LNCAP (cell line): ENCODE measurements around the gene IGFBP7.

Source experiments
- TF ChIP-seq, protein P1 (sequence below): fragments of 450-650 bp; IDR thresholded peaks from 2 replicates; pipeline ENCODE4 v1.5.1; 2017; ENCODE audit warnings: mild to moderate bottlenecking

The IGFBP7 gene

DNA sequence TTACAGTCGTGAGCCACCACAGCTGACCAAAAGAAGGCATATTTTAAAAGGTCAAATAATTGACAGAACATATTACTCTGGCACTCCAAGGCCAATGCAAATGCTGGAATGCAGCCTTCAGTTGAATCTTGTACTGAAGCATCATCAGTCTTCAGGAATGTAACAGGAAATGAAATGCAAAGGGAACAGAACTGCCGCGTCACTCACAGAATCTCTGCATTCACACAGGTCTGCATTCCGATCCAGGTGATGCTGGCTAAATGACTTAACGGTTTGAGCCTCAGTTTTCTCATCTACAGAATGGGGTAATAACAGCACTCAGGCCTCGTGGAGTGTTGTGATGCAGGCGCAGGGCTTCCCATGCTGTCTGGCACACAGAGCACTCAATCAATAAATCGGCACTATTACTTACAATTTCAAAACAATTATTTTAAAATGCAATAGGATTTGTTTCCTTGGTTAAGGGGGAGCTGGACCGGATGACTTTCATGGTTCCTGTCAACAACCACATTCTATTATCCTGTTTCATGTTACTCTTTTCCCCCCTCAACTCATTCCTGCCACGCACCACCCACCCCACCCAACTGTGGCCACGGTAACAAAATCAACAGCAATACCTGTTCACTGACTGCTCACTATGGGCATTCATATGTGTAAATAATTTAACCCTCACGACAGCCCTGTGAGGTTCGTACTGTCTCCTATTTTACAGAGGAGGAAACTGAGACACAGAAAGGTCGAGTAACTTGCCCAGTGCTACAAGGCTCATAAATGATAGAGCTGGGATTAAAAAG, 32.4 kb downstream of the IGFBP7 start:
- TF ChIP-seq, protein P1, sequence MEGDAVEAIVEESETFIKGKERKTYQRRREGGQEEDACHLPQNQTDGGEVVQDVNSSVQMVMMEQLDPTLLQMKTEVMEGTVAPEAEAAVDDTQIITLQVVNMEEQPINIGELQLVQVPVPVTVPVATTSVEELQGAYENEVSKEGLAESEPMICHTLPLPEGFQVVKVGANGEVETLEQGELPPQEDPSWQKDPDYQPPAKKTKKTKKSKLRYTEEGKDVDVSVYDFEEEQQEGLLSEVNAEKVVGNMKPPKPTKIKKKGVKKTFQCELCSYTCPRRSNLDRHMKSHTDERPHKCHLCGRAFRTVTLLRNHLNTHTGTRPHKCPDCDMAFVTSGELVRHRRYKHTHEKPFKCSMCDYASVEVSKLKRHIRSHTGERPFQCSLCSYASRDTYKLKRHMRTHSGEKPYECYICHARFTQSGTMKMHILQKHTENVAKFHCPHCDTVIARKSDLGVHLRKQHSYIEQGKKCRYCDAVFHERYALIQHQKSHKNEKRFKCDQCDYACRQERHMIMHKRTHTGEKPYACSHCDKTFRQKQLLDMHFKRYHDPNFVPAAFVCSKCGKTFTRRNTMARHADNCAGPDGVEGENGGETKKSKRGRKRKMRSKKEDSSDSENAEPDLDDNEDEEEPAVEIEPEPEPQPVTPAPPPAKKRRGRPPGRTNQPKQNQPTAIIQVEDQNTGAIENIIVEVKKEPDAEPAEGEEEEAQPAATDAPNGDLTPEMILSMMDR: no peak

DNA sequence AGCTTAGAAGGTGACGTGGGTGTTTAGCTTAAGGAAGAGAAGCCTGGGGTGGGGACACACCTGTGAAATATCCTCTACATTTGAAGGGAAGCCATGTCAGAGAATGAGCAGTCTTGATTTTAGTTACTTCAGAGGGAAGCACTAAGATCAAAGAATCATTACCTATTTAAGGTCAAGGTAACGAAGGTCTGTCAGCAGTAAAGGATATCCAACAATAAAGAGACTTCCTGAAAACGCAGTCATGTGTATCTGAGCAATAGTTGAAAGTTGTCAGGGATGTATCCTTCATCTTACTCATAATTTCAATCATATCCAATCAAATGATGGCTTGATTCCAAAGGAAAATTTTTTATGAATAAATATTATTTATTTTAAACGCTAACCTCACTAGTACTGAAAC, 33.5 kb downstream of the IGFBP7 start:
- TF ChIP-seq, protein P1: no peak

DNA sequence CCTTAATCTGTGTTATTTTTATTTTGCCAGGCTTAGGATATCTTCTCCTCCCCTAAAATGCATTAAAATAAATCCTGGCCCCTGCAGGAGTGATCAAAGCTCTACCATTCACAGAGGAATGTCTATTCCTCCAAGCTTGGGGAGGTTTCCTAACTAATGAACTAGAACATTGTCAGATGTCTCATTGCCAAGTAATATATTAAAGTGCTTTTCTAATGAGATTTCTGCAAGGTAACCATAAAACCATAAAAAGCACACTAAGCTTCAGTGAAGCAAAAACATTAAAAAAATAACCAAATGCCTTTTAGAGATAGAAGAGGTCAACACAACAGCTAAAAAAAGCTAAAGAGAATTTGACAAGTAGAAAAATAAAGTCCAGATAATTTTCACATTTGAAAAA, 34.8 kb downstream of the IGFBP7 start:
- TF ChIP-seq, protein P1: no peak

DNA sequence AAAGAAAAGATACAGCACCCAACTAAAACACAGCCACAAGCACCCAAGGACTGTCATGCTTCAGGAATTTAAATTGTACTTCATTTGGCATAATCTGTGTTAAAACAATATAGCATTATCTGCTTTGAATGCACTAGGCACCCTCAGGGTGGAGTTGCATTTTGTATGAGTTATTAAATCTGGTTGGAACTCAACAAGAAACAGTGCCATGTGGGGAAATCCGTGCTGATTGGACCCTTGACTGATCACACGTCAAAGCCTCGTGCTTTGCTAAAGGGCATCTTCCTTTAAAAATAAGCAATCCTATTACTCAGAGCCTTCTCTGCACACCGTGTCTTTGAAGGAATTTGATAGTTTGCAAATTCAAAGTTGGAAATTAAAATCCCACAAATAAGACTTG, 35.4 kb downstream of the IGFBP7 start:
- TF ChIP-seq, protein P1: no peak

GRCh38 chr4:57073559-57073958, 36.6 kb downstream of the IGFBP7 start:
- TF ChIP-seq, protein P1: no peak

DNA sequence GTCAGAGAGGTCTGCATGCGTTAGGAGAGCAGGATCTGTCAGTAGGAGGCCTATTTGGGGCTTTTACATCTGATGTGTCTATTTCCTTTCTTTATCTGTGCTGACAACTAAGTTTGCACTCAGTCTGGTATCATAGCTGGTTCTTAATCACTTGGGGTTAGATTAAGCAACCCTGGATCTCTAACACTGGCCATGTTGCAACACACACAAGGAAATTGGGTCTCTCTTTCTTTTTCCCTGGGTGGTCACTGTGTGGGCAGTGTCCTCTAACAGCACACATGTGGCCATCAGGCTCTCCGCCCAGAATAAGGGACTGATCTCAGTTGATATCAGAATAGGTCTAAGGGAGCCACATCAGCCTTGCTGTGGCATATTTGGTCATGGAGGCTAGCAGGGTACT, 38.9 kb downstream of the IGFBP7 start:
- TF ChIP-seq, protein P1: no peak

- TF ChIP-seq, protein P1: no peak
Observed at GRCh38 chr4:57070461-57070860, 39.7 kb downstream of the IGFBP7 start.
